Caki2 (cell line): ENCODE data around the gene BCAS4. TPM values are rescaled to one million over a fixed set of nuclear protein-coding genes. Genes with fewer than 3 reads are reported as not detected.
A peak's percentile ranks its signal among the peaks of the same experiment; 100 is the strongest.

Source experiments
- DNase-seq: peaks from one replicate; pipeline ENCODE4 v3.0.0-alpha.2; 2015; ENCODE audit warnings: low read depth
- in situ Hi-C: cut with HindIII; loops from 2 replicates; pipeline ENCODE4 v1.10.0; 2016; ENCODE audit warnings: low sequenced_read_pairs, low pct_unique_long_range_greater_than_20kb, mixed read lengths
- total RNA-seq: library from RNA; depleted of rRNA; stranded (reverse); fragments of >200 nt; shearing (Covaris generic); gene quantifications from 2 replicates; pipeline ENCODE4 v1.2.3, GENCODE V29; 2014; ENCODE audit warnings: low replicate concordance

BCAS4 gene
- total RNA-seq, 1 experiment from 2014 or later: 97.7 TPM

- in situ Hi-C loops: no loop called here
- DNase-seq: no peak
These were observed 18.3 kb downstream of the BCAS4 start for GRCh38 chr20:50813101-50813643.

- in situ Hi-C loops: no loop called here
- no peak for DNase-seq
These were observed 18.9 kb downstream of the BCAS4 start for GRCh38 chr20:50813801-50814200.

- in situ Hi-C loops: no loop called here
- no peak for DNase-seq
These were observed 19.7 kb downstream of the BCAS4 start for GRCh38 chr20:50814438-50815161.

- in situ Hi-C loops: no loop called here
- peak; percentile 81 for DNase-seq
These were observed 20.5 kb downstream of the BCAS4 start for GRCh38 chr20:50815162-50815989.

GRCh38 chr20:50817776-50818172 lies 22.9 kb downstream of the BCAS4 start:
- DNase-seq: no peak
- in situ Hi-C loops: no loop called here

GRCh38 chr20:50819349-50819748 lies 24.5 kb downstream of the BCAS4 start:
- in situ Hi-C loops: no loop called here
- DNase-seq: no peak

- no peak for DNase-seq
- in situ Hi-C loops: no loop called here
These were observed 25.8 kb downstream of the BCAS4 start for GRCh38 chr20:50820515-50821256.

- no peak for DNase-seq
- in situ Hi-C loops: no loop called here
These were observed 26.5 kb downstream of the BCAS4 start for GRCh38 chr20:50821257-50821921.

GRCh38 chr20:50821994-50822393 lies 27.1 kb downstream of the BCAS4 start:
- in situ Hi-C loops: no loop called here
- no peak for DNase-seq

- no peak for DNase-seq
- in situ Hi-C loops: no loop called here
These were observed 28.5 kb downstream of the BCAS4 start for GRCh38 chr20:50823319-50823718.

- DNase-seq: no peak
- in situ Hi-C loops: no loop called here
These were observed 29.3 kb downstream of the BCAS4 start for GRCh38 chr20:50824137-50824536.

GRCh38 chr20:50826121-50826520 lies 31.3 kb downstream of the BCAS4 start:
- DNase-seq: no peak
- in situ Hi-C loops: no loop called here

GRCh38 chr20:50828363-50829136 lies 33.7 kb downstream of the BCAS4 start:
- in situ Hi-C loops: no loop called here

GRCh38 chr20:50831622-50832021 lies 36.8 kb downstream of the BCAS4 start:
- DNase-seq: no peak
- in situ Hi-C loops: no loop called here

More at GRCh38 chr20:50828363-50829136, 33.7 kb downstream of the BCAS4 start:
- DNase-seq: no peak

GRCh38 chr20:50834599-50835005 lies 39.7 kb downstream of the BCAS4 start:
- in situ Hi-C loops: no loop called here

GRCh38 chr20:50837532-50838321 lies 42.9 kb downstream of the BCAS4 start:
- in situ Hi-C loops: no loop called here
- DNase-seq: no peak

More at GRCh38 chr20:50834599-50835005, 39.7 kb downstream of the BCAS4 start:
- DNase-seq: peak; percentile 48

GRCh38 chr20:50838322-50838625 lies 43.4 kb downstream of the BCAS4 start:
- in situ Hi-C loops: no loop called here
- no peak for DNase-seq
